Sigmoid colon (tissue), 4 donors: Measurements from ENCODE around the gene SP2.

Experiments used
- CTCF ChIP-seq, 4 experiments: fragments of 450-650 bp in 3 of 4; fragments of 200-600 bp in 1 of 4; IDR thresholded peaks; one replicate each; pipeline ENCODE4 v1.5.1; 2016 to 2019; ENCODE audit warnings: antibody characterized with exemption in 4 of 4, mild to moderate bottlenecking in 3 of 4, moderate library complexity in 2 of 4
- EP300 ChIP-seq, 4 donors: sonication (generic); formaldehyde crosslinking; IDR thresholded peaks; one replicate each; pipeline ENCODE4 v1.6.1; 2017; ENCODE audit warnings: antibody characterized with exemption in 4 of 4

- TF ChIP-seq CTCF (IDR thresholded peaks at IDR 0.05) (no peak), EP300 (IDR thresholded peaks at IDR 0.05) (no peak)
Observed at GRCh38 chr17:47896672-47897490, 845 bp downstream of the SP2 start.
